Astrocyte (in vitro differentiated cells and primary cell): ENCODE measurements around the gene IMMP2L. TPM values are rescaled to one million over a fixed set of nuclear protein-coding genes. Genes with fewer than 3 reads are reported as not detected.

Experiments
- DNase-seq: peaks from one replicate; pipeline ENCODE4 v3.0.0-alpha.2; 2010; ENCODE audit warnings: low read depth
- FAIRE-seq: peaks from 2 replicates; lab custom pipeline; 2011; peaks lifted over from hg19 to GRCh38; lab: Jason Lieb, UNC
- H2AFZ ChIP-seq: 2 replicates; pipeline ENCODE4 v1.6.0; 2012; ENCODE audit warnings: low read depth, low read length, inconsistent platforms
- H3K27ac ChIP-seq: 2 replicates; pipeline ENCODE4 v1.5.1; 2011; ENCODE audit warnings: low read depth, low read length, inconsistent platforms
- H3K27me3 ChIP-seq: 2 replicates; pipeline ENCODE4 v1.6.0; 2011; ENCODE audit warnings: low read length, inconsistent platforms; ENCODE audit not compliant: insufficient read depth
- H3K36me3 ChIP-seq: 2 replicates; pipeline ENCODE4 v1.5.1; 2011; ENCODE audit warnings: low read length, inconsistent platforms; ENCODE audit not compliant: insufficient read depth
- H3K4me1 ChIP-seq: 2 replicates; pipeline ENCODE4 v1.5.1; 2011; ENCODE audit warnings: low read length, inconsistent platforms; ENCODE audit not compliant: insufficient read depth
- H3K4me2 ChIP-seq: 2 replicates; pipeline ENCODE4 v1.6.0; 2012; ENCODE audit warnings: low read length, inconsistent platforms
- H3K4me3 ChIP-seq: 2 replicates; pipeline ENCODE4 v1.5.1; 2011; ENCODE audit warnings: low read depth, mild to moderate bottlenecking, low read length, inconsistent platforms; ENCODE audit not compliant: insufficient read depth
- H3K79me2 ChIP-seq: 2 replicates; pipeline ENCODE4 v1.6.0; 2012; ENCODE audit warnings: mild to moderate bottlenecking, low read length, inconsistent platforms; ENCODE audit not compliant: insufficient read depth
- H3K9ac ChIP-seq: 2 replicates; pipeline ENCODE4 v1.6.0; 2012; ENCODE audit warnings: mild to moderate bottlenecking, low read length, inconsistent platforms
- H3K9me3 ChIP-seq: 2 replicates; pipeline ENCODE4 v1.5.1; 2012; ENCODE audit warnings: low read depth, mild to moderate bottlenecking, low read length, inconsistent platforms; ENCODE audit not compliant: insufficient read depth
- H4K20me1 ChIP-seq: 2 replicates; pipeline ENCODE4 v1.6.0; 2012; ENCODE audit warnings: low read length, inconsistent platforms; ENCODE audit not compliant: insufficient read depth
- H3K27ac Mint-ChIP-seq: one replicate; pipeline ENCODE4 v1.8.0; 2021; ENCODE audit warnings: mild to moderate bottlenecking, mixed read lengths; ENCODE audit not compliant: unreplicated experiment
- H3K27me3 Mint-ChIP-seq: one replicate; pipeline ENCODE4 v1.8.0; 2021; ENCODE audit warnings: low read depth, mixed read lengths; ENCODE audit not compliant: unreplicated experiment
- H3K36me3 Mint-ChIP-seq: one replicate; pipeline ENCODE4 v1.8.0; 2021; ENCODE audit warnings: low read depth, mixed read lengths; ENCODE audit not compliant: unreplicated experiment
- H3K4me1 Mint-ChIP-seq: one replicate; pipeline ENCODE4 v1.8.0; 2021; ENCODE audit warnings: low read depth, mixed read lengths; ENCODE audit not compliant: unreplicated experiment
- H3K4me3 Mint-ChIP-seq: one replicate; pipeline ENCODE4 v1.8.0; 2021; ENCODE audit warnings: mild to moderate bottlenecking, moderate library complexity, mixed read lengths; ENCODE audit not compliant: unreplicated experiment
- H3K9me3 Mint-ChIP-seq: one replicate; pipeline ENCODE4 v1.8.0; 2021; ENCODE audit warnings: mild to moderate bottlenecking, mixed read lengths; ENCODE audit not compliant: unreplicated experiment
- CTCF ChIP-seq: IDR thresholded peaks from 2 replicates; pipeline ENCODE4 v1.5.1; 2011; ENCODE audit warnings: low read depth, mild to moderate bottlenecking, inconsistent platforms, low read length, moderate library complexity; ENCODE audit not compliant: insufficient read depth
- EZH2 ChIP-seq: IDR thresholded peaks from 2 replicates; pipeline ENCODE4 v1.6.1; 2012; ENCODE audit warnings: mild to moderate bottlenecking, low read length, inconsistent platforms; ENCODE audit not compliant: insufficient read depth
- total RNA-seq: library from RNA; stranded (reverse); gene quantifications from 2 replicates; pipeline ENCODE4 v1.2.1, GENCODE V29; 2021

Gene IMMP2L
- total RNA-seq, 1 donor from 2014 or later = 13.8 TPM

DNA sequence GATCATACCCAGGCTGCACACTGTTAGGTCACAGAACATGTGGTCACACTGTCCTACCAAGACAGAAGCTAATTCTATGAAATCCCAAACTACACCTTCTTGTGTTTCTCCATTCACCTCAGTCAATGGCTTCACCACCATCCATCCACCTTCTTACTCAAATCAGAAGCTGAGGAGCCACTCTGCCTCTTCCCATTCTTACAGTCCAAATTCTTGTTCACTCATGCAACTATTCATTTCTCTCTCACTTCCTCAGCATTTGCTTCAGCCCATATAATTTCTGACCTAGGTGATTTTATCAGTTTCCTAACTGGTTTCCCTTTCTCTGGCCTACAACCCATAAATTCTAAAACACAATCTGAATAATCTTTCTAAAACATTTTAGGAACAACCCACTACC, 242.2 kb downstream of the IMMP2L start:
- Mint-ChIP-seq H3K27ac (no peak overlapping the region), H3K36me3 (no peaks in the 10 kb centered on the region)
- FAIRE-seq = no peak

DNA sequence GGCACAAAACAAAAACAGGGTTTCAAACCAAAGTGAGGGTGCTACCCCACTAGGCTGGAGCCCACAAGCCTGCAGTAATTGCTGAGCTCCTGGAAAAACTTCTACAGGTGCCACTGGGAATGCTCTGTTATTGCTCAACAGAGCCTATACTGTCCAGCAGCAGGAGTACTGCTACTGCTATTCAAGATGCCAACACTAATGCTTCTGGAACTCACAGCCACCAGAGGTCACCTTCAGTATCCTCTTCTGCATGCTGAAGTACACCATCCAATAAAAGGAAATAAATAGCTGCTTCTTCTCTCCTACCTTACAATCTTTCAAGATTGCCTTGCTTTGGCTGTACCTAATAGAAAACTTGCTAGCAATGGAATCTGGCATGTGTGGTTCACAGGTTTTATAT, 249.3 kb downstream of the IMMP2L start:
- H3K4me2 ChIP-seq = no peak overlapping the region
- Mint-ChIP-seq H3K4me3 (no peak overlapping the region), H3K27ac (no peak overlapping the region), H3K9me3 (no peaks in the 10 kb centered on the region), H3K27me3 (no peaks in the 10 kb centered on the region), H3K36me3 (no peaks in the 10 kb centered on the region), H3K4me1 (no peaks in the 10 kb centered on the region)
- H4K20me1 ChIP-seq = no peaks in the 10 kb centered on the region
- no peaks in the 10 kb centered on the region for H3K27me3 ChIP-seq
- H2AFZ ChIP-seq = no peak overlapping the region
- FAIRE-seq (no peak), DNase-seq (no peak)
- H3K4me1 ChIP-seq = no peaks in the 10 kb centered on the region
- H3K9ac ChIP-seq = no peak overlapping the region
- no peaks in the 10 kb centered on the region for H3K79me2 ChIP-seq
- H3K27ac ChIP-seq = no peak overlapping the region
- H3K36me3 ChIP-seq = no peaks in the 10 kb centered on the region
- no peaks in the 10 kb centered on the region for H3K9me3 ChIP-seq
- no peak overlapping the region for H3K4me3 ChIP-seq
- TF ChIP-seq EZH2 = no peak
- TF ChIP-seq CTCF = no peak

More for the DNA sequence above, 242.2 kb downstream of the IMMP2L start:
- Histone ChIP-seq H2AFZ (no peak overlapping the region), H3K79me2 (no peaks in the 10 kb centered on the region), H3K27ac (no peak overlapping the region), H3K4me1 (no peaks in the 10 kb centered on the region), H3K36me3 (no peaks in the 10 kb centered on the region), H3K4me3 (no peak overlapping the region), H3K27me3 (no peaks in the 10 kb centered on the region), H4K20me1 (no peaks in the 10 kb centered on the region), H3K9ac (no peak overlapping the region), H3K4me2 (no peak overlapping the region), H3K9me3 (no peaks in the 10 kb centered on the region)
- TF ChIP-seq EZH2 (no peak), CTCF (no peak)
- no peak for DNase-seq
- no peaks in the 10 kb centered on the region for H3K9me3 Mint-ChIP-seq
- no peak overlapping the region for H3K4me3 Mint-ChIP-seq
- no peaks in the 10 kb centered on the region for H3K27me3 Mint-ChIP-seq
- no peaks in the 10 kb centered on the region for H3K4me1 Mint-ChIP-seq

DNA sequence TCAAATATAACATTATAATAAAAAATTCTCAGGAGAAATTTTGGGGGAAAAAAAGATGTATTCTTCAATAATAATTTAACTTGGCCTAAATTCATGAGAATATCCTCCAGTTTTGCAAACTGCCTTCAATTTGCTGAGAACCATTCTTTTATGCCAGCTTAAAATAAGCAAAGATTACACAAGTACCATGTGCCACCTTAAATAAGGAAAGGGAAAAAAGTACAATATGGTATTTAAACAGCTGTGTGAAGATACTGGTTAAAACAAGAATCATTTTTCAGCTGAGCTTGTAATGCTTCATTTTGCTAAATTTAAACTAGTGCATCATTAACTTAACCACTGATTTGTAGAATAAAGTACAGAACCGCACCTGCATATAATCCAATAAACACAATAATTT, 253.6 kb downstream of the IMMP2L start:
- Histone ChIP-seq H4K20me1 (no peaks in the 10 kb centered on the region), H3K4me3 (no peak overlapping the region), H2AFZ (no peak overlapping the region), H3K27me3 (no peaks in the 10 kb centered on the region), H3K9me3 (no peaks in the 10 kb centered on the region), H3K27ac (no peak overlapping the region), H3K79me2 (no peaks in the 10 kb centered on the region), H3K9ac (no peak overlapping the region), H3K4me2 (no peak overlapping the region), H3K4me1 (no peaks in the 10 kb centered on the region), H3K36me3 (no peaks in the 10 kb centered on the region)
- H3K27me3 Mint-ChIP-seq = no peaks in the 10 kb centered on the region
- DNase-seq (no peak), FAIRE-seq (no peak)
- no peak overlapping the region for H3K27ac Mint-ChIP-seq
- TF ChIP-seq CTCF = no peak
- TF ChIP-seq EZH2 = no peak
- H3K4me1 Mint-ChIP-seq = no peaks in the 10 kb centered on the region
- no peaks in the 10 kb centered on the region for H3K9me3 Mint-ChIP-seq
- H3K36me3 Mint-ChIP-seq = no peaks in the 10 kb centered on the region
- H3K4me3 Mint-ChIP-seq = no peak overlapping the region
